ENCODE data around the gene TTC24. TPM values are rescaled to one million over a fixed set of nuclear protein-coding genes. Genes with fewer than 3 reads are reported as not detected.
"Not testable (repeated sequence)": the region's sequence is repeated elsewhere in the genome, so short reads cannot be mapped to it uniquely, and the experiment has no call there.

TTC24 gene
- total RNA-seq, 3 donors from 2014 or later = not detected

DNA sequence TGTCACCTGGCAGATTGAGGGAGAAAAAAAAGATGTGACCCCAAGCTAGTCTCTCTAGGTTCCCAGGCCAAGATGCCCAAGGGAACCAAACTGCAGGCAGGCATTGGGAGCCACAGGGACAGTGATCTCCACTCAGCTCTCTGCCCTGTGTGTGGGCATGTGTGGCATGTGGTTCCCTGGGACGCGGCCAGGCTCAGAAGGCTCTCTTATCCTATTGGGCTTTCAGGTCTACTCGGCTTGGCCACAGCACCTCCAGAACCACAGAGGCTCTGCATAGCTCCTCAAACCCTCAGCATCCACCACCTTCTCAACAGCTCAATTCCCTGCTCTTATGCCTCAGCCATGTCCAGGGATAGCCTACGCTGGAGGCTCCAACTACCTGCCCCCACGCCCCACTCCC, 29.2 kb upstream of the TTC24 start:
- no peak overlapping the region for H3K27ac ChIP-seq
- DNase-seq (ENCODE audit: low spot score in 2 of 2) = no peak
- no peaks in the 10 kb centered on the region for H3K4me1 ChIP-seq
- intact Hi-C loops (cut with DNase I; ENCODE audit: low total_unique reads) = no loop called here
- no peaks in the 10 kb centered on the region for H3K9me3 ChIP-seq
- no peaks in the 10 kb centered on the region for H3K27me3 ChIP-seq
- TF ChIP-seq, protein P1, sequence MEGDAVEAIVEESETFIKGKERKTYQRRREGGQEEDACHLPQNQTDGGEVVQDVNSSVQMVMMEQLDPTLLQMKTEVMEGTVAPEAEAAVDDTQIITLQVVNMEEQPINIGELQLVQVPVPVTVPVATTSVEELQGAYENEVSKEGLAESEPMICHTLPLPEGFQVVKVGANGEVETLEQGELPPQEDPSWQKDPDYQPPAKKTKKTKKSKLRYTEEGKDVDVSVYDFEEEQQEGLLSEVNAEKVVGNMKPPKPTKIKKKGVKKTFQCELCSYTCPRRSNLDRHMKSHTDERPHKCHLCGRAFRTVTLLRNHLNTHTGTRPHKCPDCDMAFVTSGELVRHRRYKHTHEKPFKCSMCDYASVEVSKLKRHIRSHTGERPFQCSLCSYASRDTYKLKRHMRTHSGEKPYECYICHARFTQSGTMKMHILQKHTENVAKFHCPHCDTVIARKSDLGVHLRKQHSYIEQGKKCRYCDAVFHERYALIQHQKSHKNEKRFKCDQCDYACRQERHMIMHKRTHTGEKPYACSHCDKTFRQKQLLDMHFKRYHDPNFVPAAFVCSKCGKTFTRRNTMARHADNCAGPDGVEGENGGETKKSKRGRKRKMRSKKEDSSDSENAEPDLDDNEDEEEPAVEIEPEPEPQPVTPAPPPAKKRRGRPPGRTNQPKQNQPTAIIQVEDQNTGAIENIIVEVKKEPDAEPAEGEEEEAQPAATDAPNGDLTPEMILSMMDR (IDR thresholded peaks at IDR 0.05) = no peak
- TF ChIP-seq POLR2A (IDR thresholded peaks at IDR 0.05) (no peak), POLR2AphosphoS5 (IDR thresholded peaks at IDR 0.05) (no peak)
- no peaks in the 10 kb centered on the region for H3K36me3 ChIP-seq
- no peak overlapping the region for H3K4me3 ChIP-seq

DNA sequence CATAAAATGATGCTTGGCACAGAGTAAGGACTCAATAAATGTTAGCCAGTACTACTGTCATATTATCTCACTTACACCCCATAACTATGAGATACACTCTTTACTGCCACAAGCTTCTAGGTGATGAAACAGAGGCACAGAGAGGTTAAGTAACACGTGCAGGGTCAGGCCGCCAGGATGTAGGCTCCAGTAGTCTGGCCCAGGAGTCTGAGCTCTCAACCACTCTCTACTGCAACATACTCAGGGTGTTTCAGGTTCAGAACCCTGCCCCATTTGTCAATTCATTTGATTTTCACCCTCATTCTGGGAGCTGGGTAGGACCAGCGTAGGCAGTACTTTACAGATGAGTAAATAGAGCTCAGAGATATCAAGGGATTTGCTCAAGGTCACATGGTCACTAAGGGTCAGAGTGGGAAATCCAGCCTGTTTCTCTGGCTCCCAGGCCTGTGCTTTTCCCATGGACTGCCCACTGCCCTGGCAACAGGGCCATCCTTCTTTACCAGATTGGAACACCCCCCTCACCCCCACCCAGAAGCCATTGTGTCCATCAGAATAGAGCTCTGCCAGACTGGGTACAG, 28.4 kb upstream of the TTC24 start:
- no peak for DNase-seq (ENCODE audit: low spot score in 2 of 2)
- no peak overlapping the region for H3K27ac ChIP-seq
- intact Hi-C loops (cut with DNase I; ENCODE audit: low total_unique reads) = no loop called here
- no peaks in the 10 kb centered on the region for H3K4me1 ChIP-seq
- no peaks in the 10 kb centered on the region for H3K36me3 ChIP-seq
- no peaks in the 10 kb centered on the region for H3K9me3 ChIP-seq
- no peak overlapping the region for H3K4me3 ChIP-seq
- no peaks in the 10 kb centered on the region for H3K27me3 ChIP-seq
- TF ChIP-seq, protein P1 (IDR thresholded peaks at IDR 0.05) = no peak
- no peak for TF ChIP-seq POLR2A (IDR thresholded peaks at IDR 0.05)

DNA sequence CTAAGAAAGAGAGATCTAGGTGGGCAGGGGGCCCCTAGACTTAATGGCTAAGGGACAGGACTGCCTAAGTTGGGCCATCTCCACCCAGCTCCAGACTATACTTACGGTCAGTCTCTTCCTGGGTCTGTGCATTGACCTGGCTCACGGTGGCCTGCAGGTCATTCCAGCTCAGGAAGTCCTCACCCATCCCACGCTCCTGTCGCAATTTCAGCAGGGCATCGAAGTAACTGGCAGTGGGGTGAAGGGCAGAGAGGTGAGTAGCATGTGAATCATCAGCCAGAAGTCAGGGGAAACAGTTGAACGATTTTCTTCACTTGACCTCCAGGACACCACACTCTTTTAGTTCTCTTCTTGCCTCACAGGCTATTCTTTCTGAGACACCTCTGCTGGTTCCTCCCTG, 27.7 kb upstream of the TTC24 start:
- intact Hi-C loops (cut with DNase I; ENCODE audit: low total_unique reads) = no loop called here
- Histone ChIP-seq H3K27me3 (no peaks in the 10 kb centered on the region), H3K27ac (no peak overlapping the region), H3K4me1 (no peaks in the 10 kb centered on the region), H3K36me3 (no peaks in the 10 kb centered on the region), H3K4me3 (no peak overlapping the region), H3K9me3 (no peaks in the 10 kb centered on the region)
- TF ChIP-seq, protein P1 (IDR thresholded peaks at IDR 0.05) = no peak
- no peak for TF ChIP-seq POLR2AphosphoS5 (IDR thresholded peaks at IDR 0.05)
- TF ChIP-seq POLR2A (IDR thresholded peaks at IDR 0.05) = no peak
- DNase-seq (ENCODE audit: low spot score in 2 of 2) = no peak

DNA sequence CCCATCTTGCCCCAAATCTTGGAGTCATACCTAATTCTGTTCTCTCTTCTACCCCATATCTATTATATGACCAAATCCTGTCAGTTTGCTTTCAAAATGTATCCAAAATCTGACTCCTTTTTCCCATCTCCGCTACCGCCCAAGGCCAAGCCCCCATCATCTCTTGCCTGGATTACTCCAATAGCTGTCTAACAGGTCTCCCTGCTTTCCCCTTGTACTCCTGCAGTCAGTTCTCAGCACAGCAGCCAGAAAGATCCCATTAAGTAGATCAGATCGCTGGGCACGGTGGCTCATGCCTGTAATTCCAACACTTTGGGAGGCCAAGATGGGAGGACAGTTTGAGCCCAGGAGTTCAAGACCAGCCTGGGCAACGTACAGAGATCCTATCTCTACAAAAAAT, 27.0 kb upstream of the TTC24 start:
- Histone ChIP-seq H3K36me3 (no peaks in the 10 kb centered on the region), H3K27ac (no peak overlapping the region), H3K4me3 (no peak overlapping the region), H3K27me3 (no peaks in the 10 kb centered on the region), H3K9me3 (no peaks in the 10 kb centered on the region), H3K4me1 (no peaks in the 10 kb centered on the region)
- TF ChIP-seq POLR2AphosphoS5 (IDR thresholded peaks at IDR 0.05) (no peak), POLR2A (IDR thresholded peaks at IDR 0.05) (no peak)
- intact Hi-C loops (cut with DNase I; ENCODE audit: low total_unique reads) = no loop called here
- DNase-seq (ENCODE audit: low spot score in 2 of 2) = no peak

DNA sequence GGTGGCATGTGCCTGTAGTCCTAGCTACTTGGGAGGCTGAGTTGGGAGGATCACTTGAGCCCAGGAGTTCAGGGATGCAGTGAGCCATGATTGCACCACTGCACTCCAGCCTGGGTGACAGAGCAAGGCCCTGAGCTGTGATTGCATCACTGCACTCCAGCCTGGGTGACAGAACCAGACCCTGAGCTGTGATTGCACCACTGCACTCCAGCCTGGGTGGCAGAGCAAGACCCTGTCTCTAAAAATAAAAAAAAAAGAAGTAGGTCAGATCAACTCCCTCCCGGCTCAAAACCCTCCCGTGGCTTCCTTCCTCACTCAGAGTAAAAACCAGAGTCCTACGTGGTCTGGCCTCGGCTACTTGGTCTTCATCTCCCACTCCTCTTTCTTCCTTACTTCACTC, 26.6 kb upstream of the TTC24 start:
- H3K36me3 ChIP-seq; H3K27me3 ChIP-seq; H3K4me1 ChIP-seq; intact Hi-C loops (cut with DNase I; ENCODE audit: low total_unique reads); H3K9me3 ChIP-seq; H3K27ac ChIP-seq; H3K4me3 ChIP-seq; DNase-seq (ENCODE audit: low spot score in 2 of 2): not testable (repeated sequence)

DNA sequence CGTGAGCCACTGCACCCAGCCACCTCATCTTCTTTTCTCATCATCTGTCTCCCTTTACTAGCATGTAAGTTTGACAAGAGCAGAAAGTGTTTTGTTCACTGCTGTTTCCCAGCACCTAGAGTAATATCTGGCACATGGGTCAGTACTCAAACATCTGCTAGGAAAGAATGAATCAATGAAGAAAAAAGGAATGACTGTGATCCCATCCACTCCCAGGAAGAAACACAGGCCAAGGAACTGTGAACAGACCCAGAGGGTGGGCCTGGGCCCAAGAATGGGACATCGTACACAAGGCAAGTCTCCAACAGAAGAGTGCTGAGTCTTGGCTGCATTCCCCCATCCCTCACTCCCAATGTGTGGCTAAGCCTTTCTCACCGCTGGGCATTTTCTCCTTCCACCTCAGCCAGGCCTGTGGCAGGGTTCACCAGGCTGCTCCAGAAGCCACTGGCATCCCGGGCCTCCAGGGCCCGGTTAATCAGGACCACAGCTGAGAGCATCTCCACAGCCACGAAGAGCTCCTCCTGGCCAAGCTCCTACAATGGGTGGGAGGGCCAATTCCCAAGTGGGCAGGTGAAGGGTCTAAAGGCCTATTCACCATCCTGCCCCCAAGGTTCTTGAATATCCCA, 25.6 kb upstream of the TTC24 start:
- no peak for DNase-seq (ENCODE audit: low spot score in 2 of 2)
- TF ChIP-seq, protein P1 (IDR thresholded peaks at IDR 0.05) = no peak
- TF ChIP-seq POLR2A (IDR thresholded peaks at IDR 0.05) (no peak), POLR2AphosphoS5 (IDR thresholded peaks at IDR 0.05) (no peak)
- H3K27me3 ChIP-seq = no peaks in the 10 kb centered on the region
- intact Hi-C loops (cut with DNase I; ENCODE audit: low total_unique reads) = no loop called here
- no peaks in the 10 kb centered on the region for H3K9me3 ChIP-seq
- H3K4me3 ChIP-seq = no peak overlapping the region
- H3K36me3 ChIP-seq = no peaks in the 10 kb centered on the region
- no peak overlapping the region for H3K27ac ChIP-seq
- no peaks in the 10 kb centered on the region for H3K4me1 ChIP-seq

All from breast epithelium (tissue), 4 donors.